ENCODE results near the gene INTS13.

INTS13 gene

DNA sequence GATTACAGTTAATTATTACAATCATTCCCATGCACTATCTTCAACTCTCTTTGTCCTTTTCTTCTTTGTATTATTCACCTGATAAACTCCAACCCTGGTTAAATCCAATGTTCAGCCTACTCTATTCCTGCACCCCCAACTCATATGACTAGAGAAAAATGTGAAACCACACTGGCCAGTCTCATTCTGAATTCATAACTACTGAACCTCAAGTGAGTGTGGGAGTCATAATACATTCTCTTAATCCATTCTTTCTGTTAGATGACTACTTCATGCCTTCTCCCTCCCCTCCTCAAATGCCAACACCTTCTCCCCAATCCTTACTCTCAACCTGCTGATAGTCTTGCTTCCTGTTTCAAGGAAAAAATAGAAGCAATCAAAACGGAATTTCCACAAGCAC is 82.4 kb downstream of the INTS13 start:
- TF ChIP-seq, protein P1, sequence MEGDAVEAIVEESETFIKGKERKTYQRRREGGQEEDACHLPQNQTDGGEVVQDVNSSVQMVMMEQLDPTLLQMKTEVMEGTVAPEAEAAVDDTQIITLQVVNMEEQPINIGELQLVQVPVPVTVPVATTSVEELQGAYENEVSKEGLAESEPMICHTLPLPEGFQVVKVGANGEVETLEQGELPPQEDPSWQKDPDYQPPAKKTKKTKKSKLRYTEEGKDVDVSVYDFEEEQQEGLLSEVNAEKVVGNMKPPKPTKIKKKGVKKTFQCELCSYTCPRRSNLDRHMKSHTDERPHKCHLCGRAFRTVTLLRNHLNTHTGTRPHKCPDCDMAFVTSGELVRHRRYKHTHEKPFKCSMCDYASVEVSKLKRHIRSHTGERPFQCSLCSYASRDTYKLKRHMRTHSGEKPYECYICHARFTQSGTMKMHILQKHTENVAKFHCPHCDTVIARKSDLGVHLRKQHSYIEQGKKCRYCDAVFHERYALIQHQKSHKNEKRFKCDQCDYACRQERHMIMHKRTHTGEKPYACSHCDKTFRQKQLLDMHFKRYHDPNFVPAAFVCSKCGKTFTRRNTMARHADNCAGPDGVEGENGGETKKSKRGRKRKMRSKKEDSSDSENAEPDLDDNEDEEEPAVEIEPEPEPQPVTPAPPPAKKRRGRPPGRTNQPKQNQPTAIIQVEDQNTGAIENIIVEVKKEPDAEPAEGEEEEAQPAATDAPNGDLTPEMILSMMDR (IDR thresholded peaks at IDR 0.05; ENCODE audit: low read depth, low read length) = no peak
- DNase-seq (ENCODE audit: extremely low read depth, low read depth) = no peak
